K562 (cell line): ENCODE data around the gene FKBP2. TPM values are rescaled to one million over a fixed set of nuclear protein-coding genes. Genes with fewer than 3 reads are reported as not detected.

Experiments used
- ATAC-seq: fragments of 200-7000 bp; cut with Tn5 transposase; 3 replicates; pipeline ENCODE4 v1.9.1; 2020; ENCODE audit warnings: moderate library complexity
- BruUV-seq: library from RNA; stranded (reverse); fragments of 400-500 nt; replicated peaks from 2 replicates; lab custom pipeline; 2021; lab: Mats Ljungman, UMichigan
- CTCF ChIA-PET: fragments of 300-600 bp; formaldehyde crosslinking; extraction: SDS; loops from one replicate; lab custom pipeline; 2021; ENCODE audit warnings: low intra/inter-chr PET ratio; lab: Yijun Ruan, JAX
- POLR2A ChIA-PET: fragments of 300-600, 350-650 bp; sonication (Branson Sonifier 250); formaldehyde crosslinking; extraction: SDS; loops from one replicate; lab custom pipeline; 2021; ENCODE audit warnings: antibody characterized with exemption, inconsistent platforms; lab: Yijun Ruan, JAX
- DNase-seq, 4 experiments: peaks; one replicate each; pipeline versions ENCODE4 v3.0.0 to v3.0.0-alpha.2; 2011 to 2018; ENCODE audit warnings: low spot score in 3 of 4, mixed read lengths in 3 of 4; ENCODE audit errors: extremely low read depth in 1 of 4
- FAIRE-seq: peaks from 2 replicates; lab custom pipeline; 2011; peaks lifted over from hg19 to GRCh38; lab: Jason Lieb, UNC
- H2AFZ ChIP-seq: 2 replicates; pipeline ENCODE4 v1.6.0; 2011; ENCODE audit warnings: low read depth, low read length, control low read depth, inconsistent platforms
- H3K27ac ChIP-seq: fragments of 200-600 bp; 3 replicates; pipeline ENCODE4 v1.8.0; 2011; ENCODE audit warnings: low read depth, mild to moderate bottlenecking, control low read depth, inconsistent platforms, low read length, moderate library complexity, mixed read lengths; ENCODE audit errors: extremely low read depth
- H3K27me3 ChIP-seq, 2 experiments: fragments of 300-600 bp in 1 of 2; 2 replicates in 1 of 2; 3 replicates in 1 of 2; pipeline versions ENCODE4 v1.6.0 to v1.8.0; 2011; ENCODE audit warnings: inconsistent platforms in 2 of 2, low read length in 2 of 2, mild to moderate bottlenecking in 1 of 2, mixed read lengths in 1 of 2, moderate library complexity in 1 of 2; ENCODE audit not compliant: control insufficient read depth in 2 of 2, insufficient read depth in 2 of 2
- H3K36me3 ChIP-seq: fragments of 300-600 bp; 3 replicates; pipeline ENCODE4 v1.8.0; 2011; ENCODE audit warnings: mild to moderate bottlenecking, low read length, inconsistent platforms; ENCODE audit not compliant: control insufficient read depth, insufficient read depth
- H3K4me1 ChIP-seq, 2 experiments: fragments of 200-600 bp in 1 of 2; replicated peaks in 1 of 2; 2 replicates in 1 of 2; 3 replicates in 1 of 2; pipeline versions ENCODE4 v1.5.1 to v1.8.0; 2011; ENCODE audit warnings: inconsistent platforms in 2 of 2, low read length in 2 of 2, mild to moderate bottlenecking in 1 of 2, mixed read lengths in 1 of 2, moderate library complexity in 1 of 2; ENCODE audit not compliant: control insufficient read depth in 2 of 2, insufficient read depth in 2 of 2
- H3K4me2 ChIP-seq: 2 replicates; pipeline ENCODE4 v1.6.1; 2011; ENCODE audit warnings: low read length, control low read depth, inconsistent platforms, mixed read lengths; ENCODE audit not compliant: insufficient read depth
- H3K4me3 ChIP-seq: fragments of 200-600 bp; sonication (generic), shearing (Covaris generic); 2 replicates; pipeline ENCODE4 v1.5.1; 2016; ENCODE audit warnings: control low read depth, inconsistent platforms
- H3K79me2 ChIP-seq: fragments of 200-600 bp; 3 replicates; pipeline ENCODE4 v1.8.0; 2011; ENCODE audit warnings: low read length, inconsistent platforms; ENCODE audit not compliant: control insufficient read depth, insufficient read depth
- H3K9ac ChIP-seq, 2 experiments: 2 replicates each; pipeline versions ENCODE4 v1.6.0 to v1.6.1; 2011; ENCODE audit warnings: low read depth in 2 of 2, low read length in 2 of 2, control low read depth in 1 of 2, inconsistent platforms in 1 of 2, mild to moderate bottlenecking in 1 of 2, mixed read lengths in 1 of 2; ENCODE audit not compliant: insufficient read depth in 1 of 2
- H3K9me1 ChIP-seq: one replicate; pipeline ENCODE4 v1.6.0; 2011; ENCODE audit warnings: inconsistent platforms, mild to moderate bottlenecking, low read length, moderate library complexity; ENCODE audit not compliant: control insufficient read depth, insufficient read depth
- H3K9me3 ChIP-seq: replicated peaks from 2 replicates; pipeline ENCODE4 v1.5.1; 2011; ENCODE audit warnings: low read depth, low read length, inconsistent platforms; ENCODE audit not compliant: control insufficient read depth, insufficient read depth
- H4K20me1 ChIP-seq: replicated peaks from 2 replicates; pipeline ENCODE4 v1.6.1; 2011; ENCODE audit warnings: low read length, inconsistent platforms, mixed read lengths; ENCODE audit not compliant: control insufficient read depth, insufficient read depth
- ATF4 ChIP-seq: fragments of 450-650 bp; formaldehyde crosslinking; IDR thresholded peaks from 2 replicates; pipeline ENCODE4 v1.4.0; 2022; ENCODE audit warnings: mild to moderate bottlenecking, moderate library complexity
- POLR2G ChIP-seq: fragments of 200-400 bp; formaldehyde crosslinking; IDR thresholded peaks from 2 replicates; pipeline ENCODE4 v1.6.1; 2017; ENCODE audit warnings: low read depth, mild to moderate bottlenecking, antibody characterized with exemption, low read length, moderate library complexity
- ZBTB33 ChIP-seq: sonication (generic); formaldehyde crosslinking; IDR thresholded peaks from 2 replicates; pipeline ENCODE4 v1.8.1; 2023; ENCODE audit warnings: mild to moderate bottlenecking, missing genetic modification reagents
- WGBS: fragments of 100-300 bp; shearing (Covaris generic); methylation state at CpG from one replicate; pipeline ENCODE4 v1.1.6; 2016; ENCODE audit warnings: low coverage, mixed read lengths; ENCODE audit not compliant: insufficient coverage; ENCODE audit errors: missing lambda C conversion rate; 5-methylcytosine and 5-hydroxymethylcytosine counted together
- in situ Hi-C: fragments of 300-500 bp; cut with MboI; formaldehyde crosslinking; loops from 4 replicates; pipeline ENCODE4 v1.15.0; 2018; ENCODE audit warnings: inconsistent platforms, mixed read lengths
- intact Hi-C: fragments of 100-400 bp; cut with micrococcal nuclease; formaldehyde crosslinking; loops from 2 replicates; pipeline ENCODE4 v1.14.2; 2022
- polyA plus RNA-seq, 8 experiments: library from polyadenylated mRNA; depleted of rRNA in 4 of 8; stranded (reverse) in 5 of 8; unstranded in 3 of 8; fragments of >200 nt; fragmentation: Nextera tagmentation in 2 of 8; fragmentation: Illumina TruSeq in 1 of 8; extraction: Ambion mirVana in 2 of 8; extraction: Trizol in 1 of 8; gene quantifications; 2 replicates each; pipeline versions ENCODE4 v1.2.1 to v1.2.3, GENCODE V29; 2011 to 2014; ENCODE audit warnings: inconsistent platforms in 1 of 8, missing spikeins in 1 of 8
- total RNA-seq, 7 experiments: library from RNA; depleted of rRNA in 6 of 7; stranded (reverse); fragments of >200 nt in 6 of 7; fragmentation: Illumina TruSeq in 2 of 7; extraction: Trizol in 2 of 7; gene quantifications; 2 replicates each; pipeline versions ENCODE4 v1.2.1 to v1.2.3, GENCODE V29; 2011 to 2021; ENCODE audit warnings: low replicate concordance in 1 of 7

The FKBP2 gene
- total and polyA plus RNA-seq, 9 of the 15 experiments (the other 6 are each of a cell fraction or from before 2014, with no cell fraction given): 3.5 to 151 (median 58.1) TPM

GRCh38 chr11:64262271-64263002 lies 21.5 kb downstream of the FKBP2 start:
- no peak overlapping the region for H2AFZ ChIP-seq
- H3K27me3 ChIP-seq: no peaks in the 10 kb centered on the region
- no peak overlapping the region for H3K27ac ChIP-seq
- H3K79me2 ChIP-seq: no peaks in the 10 kb centered on the region
- peak overlapping the region in 1 of 2 experiments; percentile 67; a peak in 1 of 4 replicates for H3K9ac ChIP-seq
- DNase-seq (peak in 1 of 4 experiments; percentile 5), FAIRE-seq (no peak), ATAC-seq (no peak)
- TF ChIP-seq POLR2G (peak; percentile 49; the same call in 1 of the 2 replicates), ATF4 (CRISPR knock-in tag) (no peak), ZBTB33 (peak; percentile 47; the same call in 1 of the 2 replicates)
- H3K36me3 ChIP-seq: peaks cover 91% of the 10 kb centered on the region
- intact Hi-C loops (no loop called here), in situ Hi-C loops (no loop called here)
- H3K4me3 ChIP-seq: no peak overlapping the region
- H3K9me3 ChIP-seq: no peaks in the 10 kb centered on the region
- no TSS peak for BruUV-seq
- 0 out of 2 replicates have a peak, but pooled peaks cover 4% of the 10 kb centered on the region for H4K20me1 ChIP-seq
- ChIA-PET CTCF (no interaction called here), POLR2A (interaction anchor here (0.6 to 2.4 kb wide), 4 partner anchors 10 to 429 kb away, joined by 3 to 7 read pairs (median 4); partner anchors contain the start of gene PLCB3)
- 95% methylated on average over 36 of the region's 42 CpGs for WGBS
- H3K4me1 ChIP-seq: peaks cover 0 to 46% of the 10 kb centered on the region in 2 experiments; a peak in 2 of 5 replicates
- no peak overlapping the region for H3K4me2 ChIP-seq
- H3K9me1 ChIP-seq: no peaks in the 10 kb centered on the region
